ENCODE results near the gene PADI4.

The PADI4 gene

GRCh38 chr1:17370618-17371017 is 62.6 kb downstream of the PADI4 start:
- Histone ChIP-seq H3K4me1 (peaks cover 27% of the 10 kb centered on the region), H3K9me3 (no peaks in the 10 kb centered on the region), H3K36me3 (no peaks in the 10 kb centered on the region), H3K27me3 (no peaks in the 10 kb centered on the region), H3K4me2 (peak overlapping the region; percentile 43; the same call in 1 of the 2 replicates), H3K4me3 (no peak overlapping the region), H3K9ac (no peak overlapping the region), H4K20me1 (no peaks in the 10 kb centered on the region), H3K27ac (no peak overlapping the region)
- no peak for TF ChIP-seq Cebpa-rat (IDR thresholded peaks at IDR 0.05)

- Histone ChIP-seq H3K9ac (no peak within 1 kb of the TSS), H3K4me1 (peaks cover 20% of the 10 kb centered on the region), H3K9me3 (no peaks in the 10 kb centered on the region), H3K4me3 (no peak within 1 kb of the TSS), H4K20me1 (no peaks in the 10 kb centered on the region), H3K27ac (no peak within 1 kb of the TSS), H3K36me3 (no peaks in the 10 kb centered on the region), H3K4me2 (no peak within 1 kb of the TSS), H3K27me3 (no peaks in the 10 kb centered on the region)
- TF ChIP-seq Cebpa-rat (IDR thresholded peaks at IDR 0.05) = no peak
These were observed 63.9 kb downstream of the PADI4 start, which contains the start of gene PADI6 for GRCh38 chr1:17371896-17372295. TSS of gene PADI6 (plus strand) at chr1:17372196. CDS start at chr1:17372246, 50 bp downstream.

- Histone ChIP-seq H3K27me3 (no peaks in the 10 kb centered on the region), H3K36me3 (no peaks in the 10 kb centered on the region), H3K4me2 (no peak overlapping the region), H3K27ac (no peak overlapping the region), H4K20me1 (no peaks in the 10 kb centered on the region), H3K4me3 (no peak overlapping the region), H3K4me1 (peaks cover 20% of the 10 kb centered on the region), H3K9me3 (no peaks in the 10 kb centered on the region), H3K9ac (no peak overlapping the region)
- TF ChIP-seq Cebpa-rat (IDR thresholded peaks at IDR 0.05) = no peak
These were observed 65.0 kb downstream of the PADI4 start for GRCh38 chr1:17372955-17373354.

GRCh38 chr1:17375651-17376050 is 67.7 kb downstream of the PADI4 start:
- no peaks in the 10 kb centered on the region for H3K27me3 ChIP-seq
- H4K20me1 ChIP-seq = no peaks in the 10 kb centered on the region
- no peak overlapping the region for H3K4me3 ChIP-seq
- H3K36me3 ChIP-seq = no peaks in the 10 kb centered on the region
- H3K27ac ChIP-seq = no peak overlapping the region
- no peak for TF ChIP-seq Cebpa-rat (IDR thresholded peaks at IDR 0.05)
- no peak overlapping the region for H3K9ac ChIP-seq
- no peak overlapping the region for H3K4me2 ChIP-seq
- no peaks in the 10 kb centered on the region for H3K9me3 ChIP-seq
- peaks cover 3% of the 10 kb centered on the region for H3K4me1 ChIP-seq

- Histone ChIP-seq H3K4me2 (no peak overlapping the region), H3K9ac (no peak overlapping the region), H4K20me1 (no peaks in the 10 kb centered on the region), H3K27ac (no peak overlapping the region), H3K4me1 (no peaks in the 10 kb centered on the region), H3K27me3 (no peaks in the 10 kb centered on the region), H3K36me3 (no peaks in the 10 kb centered on the region), H3K9me3 (no peaks in the 10 kb centered on the region), H3K4me3 (no peak overlapping the region)
- no peak for TF ChIP-seq Cebpa-rat (IDR thresholded peaks at IDR 0.05)
These were observed 69.4 kb downstream of the PADI4 start for GRCh38 chr1:17377325-17377953.

GRCh38 chr1:17381161-17381560 is 73.2 kb downstream of the PADI4 start:
- TF ChIP-seq Cebpa-rat (IDR thresholded peaks at IDR 0.05) = no peak
- H3K27ac ChIP-seq = no peak overlapping the region

GRCh38 chr1:17392199-17392740 is 84.3 kb downstream of the PADI4 start:
- H3K27me3 ChIP-seq = no peaks in the 10 kb centered on the region
- no peaks in the 10 kb centered on the region for H3K4me1 ChIP-seq
- H3K9ac ChIP-seq = no peak overlapping the region
- no peak overlapping the region for H3K27ac ChIP-seq
- no peak overlapping the region for H3K4me2 ChIP-seq
- H3K36me3 ChIP-seq = no peaks in the 10 kb centered on the region
- H3K9me3 ChIP-seq = no peaks in the 10 kb centered on the region
- no peak overlapping the region for H3K4me3 ChIP-seq
- no peaks in the 10 kb centered on the region for H4K20me1 ChIP-seq
- TF ChIP-seq Cebpa-rat (IDR thresholded peaks at IDR 0.05) = no peak

More at GRCh38 chr1:17381161-17381560, 73.2 kb downstream of the PADI4 start:
- H3K9me3 ChIP-seq = no peaks in the 10 kb centered on the region
- no peaks in the 10 kb centered on the region for H3K36me3 ChIP-seq
- H3K4me3 ChIP-seq = no peak overlapping the region
- H3K9ac ChIP-seq = no peak overlapping the region
- H4K20me1 ChIP-seq = no peaks in the 10 kb centered on the region
- no peak overlapping the region for H3K4me2 ChIP-seq
- no peaks in the 10 kb centered on the region for H3K27me3 ChIP-seq
- no peaks in the 10 kb centered on the region for H3K4me1 ChIP-seq

- Histone ChIP-seq H3K36me3 (no peaks in the 10 kb centered on the region), H3K27me3 (no peaks in the 10 kb centered on the region), H3K9ac (no peak overlapping the region), H3K4me2 (no peak overlapping the region), H3K9me3 (no peaks in the 10 kb centered on the region), H4K20me1 (no peaks in the 10 kb centered on the region), H3K27ac (no peak overlapping the region), H3K4me1 (no peaks in the 10 kb centered on the region), H3K4me3 (no peak overlapping the region)
- no peak for TF ChIP-seq Cebpa-rat (IDR thresholded peaks at IDR 0.05)
These were observed 85.2 kb downstream of the PADI4 start for GRCh38 chr1:17393230-17393629.

- Histone ChIP-seq H3K4me1 (no peaks in the 10 kb centered on the region), H3K9ac (no peak overlapping the region), H3K9me3 (no peaks in the 10 kb centered on the region), H3K4me3 (no peak overlapping the region), H3K4me2 (no peak overlapping the region), H3K27me3 (no peaks in the 10 kb centered on the region), H3K27ac (no peak overlapping the region), H3K36me3 (no peaks in the 10 kb centered on the region), H4K20me1 (0 out of 2 replicates have a peak, but pooled peaks cover 8% of the 10 kb centered on the region)
- no peak for TF ChIP-seq Cebpa-rat (IDR thresholded peaks at IDR 0.05)
These were observed 90.1 kb downstream of the PADI4 start for GRCh38 chr1:17397910-17398695.

GRCh38 chr1:17400725-17401341 is 92.8 kb downstream of the PADI4 start:
- no peaks in the 10 kb centered on the region for H3K9me3 ChIP-seq
- H3K4me1 ChIP-seq = 0 out of 2 replicates have a peak, but pooled peaks cover 6% of the 10 kb centered on the region
- H3K9ac ChIP-seq = no peak overlapping the region
- H3K4me3 ChIP-seq = no peak overlapping the region
- TF ChIP-seq Cebpa-rat (IDR thresholded peaks at IDR 0.05) = no peak
- H3K36me3 ChIP-seq = peaks cover 4% of the 10 kb centered on the region
- no peaks in the 10 kb centered on the region for H3K27me3 ChIP-seq
- H3K4me2 ChIP-seq = no peak overlapping the region
- peaks cover 27% of the 10 kb centered on the region for H4K20me1 ChIP-seq
- H3K27ac ChIP-seq = no peak overlapping the region
